HL-60 (cell line): ENCODE measurements around the gene EYS.

Source experiments
- DNase-seq, 2 experiments: peaks; one replicate each; pipeline ENCODE4 v3.0.0-alpha.2; 2010 to 2020; ENCODE audit warnings: low read depth in 1 of 2, low spot score in 1 of 2
- H3K27ac ChIP-seq: fragments of 250-450 bp; sonication (Bioruptor Pico); replicated peaks from 2 replicates; pipeline ENCODE4 v1.5.1; 2020; ENCODE audit warnings: mild to moderate bottlenecking, moderate library complexity
- H3K27me3 ChIP-seq: fragments of 250-450 bp; sonication (Bioruptor Pico); 2 replicates; pipeline ENCODE4 v1.5.1; 2021; ENCODE audit warnings: mild to moderate bottlenecking, moderate library complexity; ENCODE audit not compliant: insufficient read depth, poor library complexity, severe bottlenecking
- H3K4me3 ChIP-seq: replicated peaks from 2 replicates; pipeline ENCODE4 v1.5.1; 2011; ENCODE audit warnings: mild to moderate bottlenecking, control low read depth, low read length; ENCODE audit not compliant: insufficient read depth
- CTCF ChIP-seq: IDR thresholded peaks from one replicate; pipeline ENCODE4 v1.5.1; 2011; ENCODE audit warnings: low read length, control low read depth, inconsistent platforms; ENCODE audit not compliant: insufficient read depth
- GABPA ChIP-seq: IDR thresholded peaks from 2 replicates; pipeline ENCODE4 v1.6.1; 2012; ENCODE audit warnings: low read depth
- POLR2AphosphoS5 ChIP-seq: IDR thresholded peaks from 2 replicates; pipeline ENCODE4 v1.6.1; 2012; ENCODE audit warnings: low read depth
- REST ChIP-seq: IDR thresholded peaks from 2 replicates; pipeline ENCODE4 v1.6.1; 2012; ENCODE audit warnings: low read depth; ENCODE audit not compliant: insufficient replicate concordance
- SPI1 ChIP-seq: IDR thresholded peaks from 2 replicates; pipeline ENCODE4 v1.6.1; 2012; ENCODE audit warnings: low read depth, mild to moderate bottlenecking, borderline replicate concordance

EYS gene

GRCh38 chr6:63814459-63814858, 1892.6 kb downstream of the EYS start:
- no peak for DNase-seq
- Histone ChIP-seq H3K27me3 (no peaks in the 10 kb centered on the region), H3K27ac (no peak overlapping the region), H3K4me3 (no peak overlapping the region)
- no peak for TF ChIP-seq SPI1
- TF ChIP-seq POLR2AphosphoS5: no peak
- no peak for TF ChIP-seq GABPA
- TF ChIP-seq CTCF: no peak
- TF ChIP-seq REST: no peak

GRCh38 chr6:63813566-63814120, 1893.4 kb downstream of the EYS start:
- Histone ChIP-seq H3K27ac (no peak overlapping the region), H3K27me3 (no peaks in the 10 kb centered on the region), H3K4me3 (no peak overlapping the region)
- TF ChIP-seq REST (no peak), POLR2AphosphoS5 (no peak), CTCF (no peak), SPI1 (no peak), GABPA (no peak)
- DNase-seq: no peak

GRCh38 chr6:63808576-63808975, 1898.5 kb downstream of the EYS start:
- no peak overlapping the region for H3K27ac ChIP-seq
- no peak overlapping the region for H3K4me3 ChIP-seq
- no peaks in the 10 kb centered on the region for H3K27me3 ChIP-seq
- TF ChIP-seq GABPA (no peak), SPI1 (no peak), REST (no peak), POLR2AphosphoS5 (no peak), CTCF (no peak)
- no peak for DNase-seq
